GM21529 (cell line): ENCODE results near the gene MAP3K4.
"Not testable (repeated sequence)": the region's sequence is repeated elsewhere in the genome, so short reads cannot be mapped to it uniquely, and the experiment has no call there.

Source experiments
- ATAC-seq: cut with Tn5 transposase; IDR thresholded peaks from one replicate; pipeline ENCODE4 v1.9.1; 2021; ENCODE audit not compliant: unreplicated experiment

Gene MAP3K4

DNA sequence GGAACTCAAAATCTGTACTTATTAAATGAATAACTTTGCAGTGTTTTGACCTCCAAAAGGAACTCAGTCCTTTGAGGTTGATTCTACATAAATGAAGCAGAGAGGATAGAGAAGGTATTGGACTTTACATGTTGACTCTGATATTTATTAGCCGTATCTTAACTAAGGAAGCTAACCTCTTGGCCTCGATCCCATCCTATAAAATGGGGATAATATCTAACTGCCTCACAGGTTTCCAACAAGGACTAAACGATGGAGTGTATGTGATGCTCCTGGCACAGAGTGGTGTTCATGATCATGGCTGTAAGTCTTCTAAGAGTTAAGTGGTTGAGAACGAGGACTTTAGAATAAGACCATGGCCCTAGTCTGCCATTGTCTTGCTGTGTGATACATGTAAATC, 24.2 kb upstream of the MAP3K4 start:
- ATAC-seq = no peak

- no peak for ATAC-seq
Measured at GRCh38 chr6:160967833-160968232, 23.7 kb upstream of the MAP3K4 start.

DNA sequence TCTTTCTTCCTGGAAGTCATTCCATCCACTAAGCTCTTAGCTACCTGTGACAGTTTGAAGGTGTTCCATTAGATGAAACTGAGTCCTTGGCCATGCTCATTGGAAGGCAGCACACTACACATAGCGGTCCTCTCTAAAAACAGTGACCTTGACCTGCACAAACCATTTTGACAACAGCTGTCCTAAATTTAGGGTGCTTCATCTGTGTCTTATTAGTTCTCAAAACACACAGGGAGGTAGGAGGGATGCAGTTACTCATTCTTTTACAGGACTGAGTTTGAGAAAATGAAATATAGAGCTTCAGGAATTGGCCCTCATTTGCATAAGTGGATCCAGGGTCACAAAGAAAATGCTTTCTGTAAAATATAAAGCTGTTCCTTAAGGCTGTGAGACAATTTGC, 20.4 kb upstream of the MAP3K4 start:
- no peak for ATAC-seq

- ATAC-seq = peak; percentile 87
Measured at GRCh38 chr6:160972111-160972510, 19.5 kb upstream of the MAP3K4 start.

DNA sequence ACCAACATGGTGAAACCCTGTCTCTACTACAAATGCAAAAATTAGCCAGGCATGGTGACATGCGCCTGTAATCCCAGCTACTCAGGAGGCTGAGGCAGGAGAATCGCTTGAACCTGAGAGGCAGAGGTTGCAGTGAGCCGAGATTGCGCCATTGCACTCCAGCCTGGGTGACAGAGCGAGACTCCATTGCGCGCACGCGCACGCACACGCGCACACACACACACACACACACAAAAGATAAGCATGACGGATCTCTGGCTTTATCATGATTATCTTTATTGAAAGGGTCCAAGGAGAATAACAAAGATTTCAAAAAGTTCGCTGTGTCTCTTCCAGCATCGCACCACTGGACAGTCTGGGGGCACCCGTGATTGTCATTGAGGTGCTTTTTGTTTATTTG, 19.0 kb upstream of the MAP3K4 start:
- not testable (repeated sequence) for ATAC-seq

DNA sequence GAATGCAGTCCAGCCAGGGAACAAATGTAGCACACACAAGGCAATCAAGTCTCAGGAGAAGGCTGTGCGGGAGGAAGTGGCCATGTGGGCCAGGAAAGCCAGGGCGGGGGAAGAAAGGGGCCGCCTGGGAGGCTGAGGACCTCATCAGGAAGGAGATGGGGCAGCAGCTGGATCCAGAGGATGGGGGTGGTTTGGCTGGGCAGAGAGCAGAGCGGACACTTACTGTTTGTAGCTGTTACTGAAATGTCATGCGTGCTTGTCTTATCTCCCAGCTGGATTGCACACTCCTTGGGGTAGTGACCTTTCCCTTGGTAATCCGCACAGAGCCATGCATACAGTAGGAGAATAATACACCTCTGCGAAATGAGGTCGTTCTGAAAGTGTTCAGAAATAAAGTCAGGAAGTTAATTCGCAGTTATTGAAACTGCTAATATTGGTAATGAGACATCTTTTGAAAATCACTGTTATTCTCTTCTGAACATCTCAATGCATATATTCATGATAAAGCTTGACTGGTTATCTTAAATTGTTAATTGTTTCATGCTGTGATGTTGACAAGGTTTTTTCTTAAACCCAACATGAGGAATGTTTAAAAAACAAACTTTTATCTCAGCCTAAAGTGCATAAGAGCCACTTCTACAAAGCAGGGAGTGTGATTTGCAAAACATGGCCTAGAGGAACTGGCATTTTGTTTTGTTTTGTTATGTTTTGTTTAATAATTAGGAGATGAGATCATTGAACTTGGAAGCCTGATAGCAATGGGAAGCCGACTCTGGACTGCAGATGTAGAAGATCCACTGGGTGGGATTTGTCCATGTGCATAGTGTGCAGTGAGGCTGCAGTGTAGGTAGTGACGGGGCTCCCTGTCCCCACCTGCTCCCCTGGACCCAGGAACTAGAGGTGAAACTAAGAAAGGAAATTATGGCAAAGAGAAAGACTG, 18.0 kb upstream of the MAP3K4 start:
- no peak for ATAC-seq

GRCh38 chr6:160974304-160974771, 17.2 kb upstream of the MAP3K4 start:
- no peak for ATAC-seq

GRCh38 chr6:160975162-160975561, 16.4 kb upstream of the MAP3K4 start:
- no peak for ATAC-seq

- not testable (repeated sequence) for ATAC-seq
Measured at GRCh38 chr6:160975961-160976360, 15.6 kb upstream of the MAP3K4 start.

DNA sequence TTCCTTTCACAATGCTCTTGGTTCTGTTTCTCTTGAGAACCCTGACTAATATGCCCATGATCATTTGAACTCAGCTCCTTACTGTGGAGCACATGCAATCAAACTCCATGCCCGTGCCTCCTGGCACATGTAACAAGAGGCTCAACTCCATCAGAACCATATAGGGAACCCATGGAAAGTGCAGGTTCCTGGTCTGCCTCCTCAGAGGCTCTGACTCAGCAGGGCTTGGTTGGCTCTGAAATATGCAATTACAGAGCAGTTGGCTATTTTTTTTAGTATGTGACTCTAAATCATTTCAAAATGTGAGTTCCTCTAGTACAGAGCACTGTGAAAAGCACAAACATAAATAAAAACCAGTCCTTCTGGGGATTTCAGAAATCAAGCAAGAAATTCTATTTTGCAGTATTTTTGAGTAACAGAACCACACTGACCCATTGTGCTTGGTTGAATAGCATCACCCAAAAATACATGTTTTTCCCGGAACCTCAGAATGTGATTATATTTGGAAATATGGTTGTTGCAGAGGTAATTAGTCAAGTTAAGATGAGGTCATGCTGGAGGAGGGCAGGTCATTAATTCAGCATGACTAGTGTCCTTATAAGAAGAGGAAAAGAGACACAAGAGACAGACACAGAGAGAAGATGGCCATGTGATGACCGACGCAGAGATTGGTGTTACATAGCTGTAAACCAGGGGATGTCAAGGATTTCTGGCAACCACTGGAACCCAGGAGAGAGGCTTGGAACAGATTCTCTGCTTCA, 13.2 kb upstream of the MAP3K4 start:
- ATAC-seq = no peak

GRCh38 chr6:160979061-160979708, 12.4 kb upstream of the MAP3K4 start:
- no peak for ATAC-seq

DNA sequence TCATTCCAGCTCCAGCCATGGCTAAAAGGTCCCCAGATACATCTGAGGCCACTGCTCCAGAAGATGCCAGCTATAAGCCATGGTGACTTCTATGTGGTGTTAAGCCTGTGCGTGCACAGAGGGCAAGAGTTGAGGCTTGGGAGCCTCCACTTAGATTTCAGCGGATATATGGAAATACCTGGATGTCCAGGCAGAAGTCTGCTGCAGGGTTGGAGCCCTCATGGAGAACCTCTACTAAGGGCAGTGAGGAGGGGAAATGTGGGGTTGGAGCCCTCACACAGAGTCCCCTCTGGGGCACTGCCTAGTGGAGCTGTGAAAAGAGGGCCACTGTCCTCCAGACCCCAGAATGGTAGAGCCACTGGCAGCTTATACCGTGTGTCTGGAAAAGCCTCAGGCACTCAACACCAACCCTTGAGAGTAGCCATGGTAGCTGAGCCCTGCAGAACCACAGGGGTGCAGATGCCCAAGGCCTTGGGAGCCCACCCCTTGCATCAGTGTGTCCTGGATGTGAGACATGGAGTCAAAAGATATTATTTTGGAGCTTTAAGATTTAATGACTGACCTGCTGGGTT, 8.1 kb upstream of the MAP3K4 start:
- not testable (repeated sequence) for ATAC-seq

DNA sequence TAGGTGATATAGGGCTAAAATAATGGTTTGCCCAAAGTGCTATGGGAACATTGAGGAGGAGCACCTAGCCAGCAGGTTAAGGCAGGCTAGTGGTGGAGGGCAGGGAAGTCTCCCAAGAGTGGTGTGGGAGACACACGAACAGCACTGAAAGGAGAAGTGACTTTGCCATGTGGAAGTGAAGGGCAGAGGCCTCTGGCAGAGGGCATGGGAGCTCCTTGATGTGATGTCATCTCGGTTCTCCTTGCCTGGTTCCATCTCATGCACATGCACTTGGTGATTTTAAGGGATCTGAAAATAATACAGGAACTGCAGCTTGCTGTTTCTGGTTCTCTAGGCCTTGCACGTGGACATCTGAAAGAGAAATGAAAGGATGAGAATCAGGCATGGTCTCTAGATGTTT, 4.7 kb upstream of the MAP3K4 start:
- no peak for ATAC-seq

DNA sequence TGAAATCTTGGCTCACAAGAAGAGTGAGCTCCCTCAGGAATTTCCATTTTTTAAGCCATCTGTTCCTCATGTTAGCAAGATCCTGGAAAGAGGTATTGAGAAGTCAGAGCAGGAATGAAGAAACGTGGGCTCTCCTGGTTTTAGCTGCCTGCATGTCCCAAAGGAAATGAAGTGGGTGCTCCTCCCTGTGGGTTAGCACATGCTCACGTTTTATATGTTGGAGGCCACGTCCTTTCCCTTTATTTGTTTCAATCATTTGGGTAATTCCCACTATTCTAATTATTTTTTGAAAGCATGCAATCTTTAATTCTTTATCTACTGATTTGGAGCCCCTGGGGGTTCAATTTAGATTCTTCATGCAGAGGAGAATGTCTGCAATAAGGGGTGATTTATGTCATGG, 4.3 kb upstream of the MAP3K4 start:
- no peak for ATAC-seq

- no peak for ATAC-seq
Measured at GRCh38 chr6:160990847-160991405, 643 bp upstream of the MAP3K4 start.

DNA sequence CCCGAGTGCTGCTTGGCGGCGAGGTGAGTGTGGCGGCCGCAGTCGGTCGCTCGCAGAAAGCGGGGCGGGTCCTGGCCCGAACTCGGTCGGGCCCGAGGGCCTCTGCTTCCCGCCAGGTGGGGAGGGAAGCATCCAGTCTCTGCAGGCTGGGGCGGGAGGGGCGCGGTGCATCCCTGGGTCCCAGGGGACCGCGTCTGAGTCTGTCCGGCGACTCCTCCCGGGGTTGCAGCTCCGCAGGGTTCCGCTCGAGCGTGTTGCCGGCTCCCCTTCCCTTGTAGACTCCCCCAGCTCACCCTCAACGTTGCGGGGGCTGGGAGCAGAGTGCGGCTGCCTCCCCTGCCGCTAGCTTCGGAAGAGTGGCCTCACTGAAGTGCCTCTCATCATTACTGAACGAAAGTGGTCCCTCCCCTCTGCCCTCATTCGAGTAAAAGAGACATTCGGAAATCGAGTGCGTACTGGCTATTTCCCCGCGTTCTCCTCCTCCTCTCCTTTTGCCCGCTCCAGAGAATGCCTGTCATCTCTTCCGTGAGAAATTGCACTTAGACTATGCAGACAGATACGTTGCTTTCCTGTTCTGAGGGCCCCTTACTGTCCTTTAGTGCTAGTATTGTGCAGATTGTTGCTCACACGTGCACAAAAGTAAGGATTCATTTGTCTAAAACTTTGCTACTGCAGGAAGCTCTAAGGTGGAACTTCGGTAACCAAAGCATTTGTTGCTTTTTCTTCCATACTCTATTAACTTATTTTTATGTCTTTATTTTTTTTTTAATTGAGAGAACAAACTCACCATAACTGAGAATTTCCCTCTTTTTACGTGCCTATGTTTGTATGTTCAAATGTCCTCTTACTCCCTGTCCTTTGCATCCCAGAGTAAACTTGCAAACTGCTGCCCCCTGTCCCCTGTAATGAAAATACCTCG, 751 bp downstream of the MAP3K4 start:
- ATAC-seq = peak; percentile 48

GRCh38 chr6:160992980-160993314, 1.4 kb downstream of the MAP3K4 start:
- no peak for ATAC-seq

DNA sequence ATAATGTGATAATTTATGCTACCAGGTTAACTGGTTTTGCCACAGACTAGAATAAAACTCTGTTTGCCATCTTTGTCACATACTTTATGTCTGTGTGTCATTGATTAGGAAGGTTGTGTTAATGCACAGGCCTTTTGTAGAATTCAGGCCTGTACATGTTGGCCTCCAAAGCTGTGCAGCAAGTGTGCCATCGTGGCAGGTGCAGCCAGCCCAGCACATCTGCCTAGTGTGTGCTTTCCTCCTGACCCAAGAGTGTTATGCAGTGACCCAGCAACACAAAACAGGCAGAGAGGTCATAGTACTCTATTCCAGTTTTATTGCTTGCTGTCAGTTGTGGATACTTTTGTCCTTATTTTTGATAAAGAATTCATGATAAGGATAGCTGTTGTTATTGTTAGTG, 3.7 kb downstream of the MAP3K4 start:
- no peak for ATAC-seq

GRCh38 chr6:160996131-160996601, 4.6 kb downstream of the MAP3K4 start:
- no peak for ATAC-seq

DNA sequence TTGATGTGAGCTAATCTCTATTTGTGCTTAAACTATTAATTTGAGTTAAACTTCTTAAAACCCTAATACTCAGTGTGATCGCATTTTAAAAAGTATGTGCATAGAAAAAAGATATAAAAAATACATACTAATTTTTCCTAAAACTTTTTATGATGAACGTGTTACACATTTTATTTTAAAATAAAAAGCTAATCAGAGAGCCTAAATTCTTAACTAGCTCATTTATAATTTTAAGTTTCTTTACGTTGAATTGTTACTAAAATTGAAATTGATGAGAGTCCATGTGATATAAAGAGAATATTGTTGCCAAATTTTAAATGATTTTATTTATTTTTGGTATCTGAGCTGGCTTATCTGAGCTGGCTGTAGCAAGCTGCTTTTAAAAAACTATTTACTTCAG, 6.6 kb downstream of the MAP3K4 start:
- no peak for ATAC-seq
